Osteoblast (primary cell): ENCODE results near the gene HEATR5A. TPM values are rescaled to one million over a fixed set of nuclear protein-coding genes. Genes with fewer than 3 reads are reported as not detected.
"Not testable (repeated sequence)": the region's sequence is repeated elsewhere in the genome, so short reads cannot be mapped to it uniquely, and the experiment has no call there.

ENCODE experiments used
- DNase-seq: peaks from one replicate; pipeline ENCODE4 v3.0.0; 2011; ENCODE audit warnings: low spot score, mixed read lengths; ENCODE audit not compliant: insufficient read length; ENCODE audit errors: missing footprints
- H2AFZ ChIP-seq: 2 replicates; pipeline ENCODE4 v1.6.0; 2011; ENCODE audit warnings: mild to moderate bottlenecking, low read length
- H3K27ac ChIP-seq: 2 replicates; pipeline ENCODE4 v1.5.1; 2011; ENCODE audit warnings: mild to moderate bottlenecking, low read depth, low read length, moderate library complexity
- H3K27me3 ChIP-seq: 2 replicates; pipeline ENCODE4 v1.6.0; 2012; ENCODE audit warnings: mild to moderate bottlenecking, control low read depth, inconsistent platforms, low read length, moderate library complexity; ENCODE audit not compliant: insufficient read depth
- H3K36me3 ChIP-seq: 2 replicates; pipeline ENCODE4 v1.5.1; 2011; ENCODE audit warnings: mild to moderate bottlenecking, low read length, control low read depth, moderate library complexity; ENCODE audit not compliant: insufficient read depth
- H3K4me1 ChIP-seq: 2 replicates; pipeline ENCODE4 v1.5.1; 2011; ENCODE audit warnings: mild to moderate bottlenecking, low read length, control low read depth, moderate library complexity; ENCODE audit not compliant: insufficient read depth
- H3K4me2 ChIP-seq: 2 replicates; pipeline ENCODE4 v1.6.0; 2011; ENCODE audit warnings: mild to moderate bottlenecking, low read length; ENCODE audit not compliant: insufficient read depth
- H3K4me3 ChIP-seq: fragments of 200-600 bp; sonication (generic); 3 replicates; pipeline ENCODE4 v1.5.1; 2012; ENCODE audit warnings: mild to moderate bottlenecking, low read length, inconsistent platforms; ENCODE audit not compliant: insufficient read depth
- H3K79me2 ChIP-seq: 2 replicates; pipeline ENCODE4 v1.6.0; 2012; ENCODE audit warnings: mild to moderate bottlenecking, low read length, control low read depth, inconsistent platforms; ENCODE audit not compliant: insufficient read depth
- H3K9me3 ChIP-seq: 2 replicates; pipeline ENCODE4 v1.5.1; 2011; ENCODE audit warnings: low read depth, low read length, control low read depth
- H4K20me1 ChIP-seq: 2 replicates; pipeline ENCODE4 v1.6.0; 2012; ENCODE audit warnings: mild to moderate bottlenecking, low read length, control low read depth; ENCODE audit not compliant: insufficient read depth
- total RNA-seq: library from RNA; depleted of rRNA; stranded (reverse); fragments of >200 nt; gene quantifications from 2 replicates; pipeline ENCODE4 v1.2.3, GENCODE V29; 2012
- TF ChIP-seq, protein P1 (sequence below): IDR thresholded peaks from 2 replicates; pipeline ENCODE4 v1.5.1; 2011; ENCODE audit warnings: mild to moderate bottlenecking, low read depth, low read length, moderate library complexity; ENCODE audit errors: extremely low read depth

HEATR5A gene
- total RNA-seq, 1 donor = 46.0 TPM

DNA sequence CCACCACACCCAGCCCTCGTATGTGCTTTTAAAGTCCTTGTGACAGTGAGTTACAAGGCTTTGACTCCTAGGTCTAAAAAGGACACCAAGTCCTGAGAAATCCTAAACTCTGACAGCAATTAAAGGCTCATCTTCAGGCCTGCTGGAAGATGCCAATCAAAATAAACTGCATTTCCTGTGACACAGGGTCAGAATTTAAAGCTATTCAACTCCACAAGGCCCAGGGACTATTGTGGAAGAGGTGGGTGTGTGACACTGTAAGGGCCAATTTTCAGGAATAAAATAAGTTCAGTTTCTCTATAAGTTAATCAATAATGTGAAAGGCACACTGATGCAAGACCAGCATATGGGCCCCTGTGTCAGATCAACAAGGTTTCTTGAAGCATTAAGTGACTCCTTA, 143.3 kb downstream of the HEATR5A start:
- Histone ChIP-seq H3K27me3 (no peaks in the 10 kb centered on the region), H3K79me2 (no peaks in the 10 kb centered on the region), H3K4me1 (peaks cover 3% of the 10 kb centered on the region), H3K27ac (no peak overlapping the region), H3K4me3 (no peak overlapping the region), H3K9me3 (no peaks in the 10 kb centered on the region), H4K20me1 (no peaks in the 10 kb centered on the region), H3K4me2 (no peak overlapping the region), H2AFZ (no peak overlapping the region), H3K36me3 (no peaks in the 10 kb centered on the region)
- no peak for DNase-seq
- TF ChIP-seq, protein P1, sequence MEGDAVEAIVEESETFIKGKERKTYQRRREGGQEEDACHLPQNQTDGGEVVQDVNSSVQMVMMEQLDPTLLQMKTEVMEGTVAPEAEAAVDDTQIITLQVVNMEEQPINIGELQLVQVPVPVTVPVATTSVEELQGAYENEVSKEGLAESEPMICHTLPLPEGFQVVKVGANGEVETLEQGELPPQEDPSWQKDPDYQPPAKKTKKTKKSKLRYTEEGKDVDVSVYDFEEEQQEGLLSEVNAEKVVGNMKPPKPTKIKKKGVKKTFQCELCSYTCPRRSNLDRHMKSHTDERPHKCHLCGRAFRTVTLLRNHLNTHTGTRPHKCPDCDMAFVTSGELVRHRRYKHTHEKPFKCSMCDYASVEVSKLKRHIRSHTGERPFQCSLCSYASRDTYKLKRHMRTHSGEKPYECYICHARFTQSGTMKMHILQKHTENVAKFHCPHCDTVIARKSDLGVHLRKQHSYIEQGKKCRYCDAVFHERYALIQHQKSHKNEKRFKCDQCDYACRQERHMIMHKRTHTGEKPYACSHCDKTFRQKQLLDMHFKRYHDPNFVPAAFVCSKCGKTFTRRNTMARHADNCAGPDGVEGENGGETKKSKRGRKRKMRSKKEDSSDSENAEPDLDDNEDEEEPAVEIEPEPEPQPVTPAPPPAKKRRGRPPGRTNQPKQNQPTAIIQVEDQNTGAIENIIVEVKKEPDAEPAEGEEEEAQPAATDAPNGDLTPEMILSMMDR = no peak

- not testable (repeated sequence) for H4K20me1 ChIP-seq, H3K79me2 ChIP-seq, H3K27me3 ChIP-seq, H2AFZ ChIP-seq, H3K4me3 ChIP-seq, H3K36me3 ChIP-seq, H3K27ac ChIP-seq, H3K9me3 ChIP-seq, H3K4me1 ChIP-seq, DNase-seq, H3K4me2 ChIP-seq
Observed at GRCh38 chr14:31276417-31276816, 143.9 kb downstream of the HEATR5A start.

DNA sequence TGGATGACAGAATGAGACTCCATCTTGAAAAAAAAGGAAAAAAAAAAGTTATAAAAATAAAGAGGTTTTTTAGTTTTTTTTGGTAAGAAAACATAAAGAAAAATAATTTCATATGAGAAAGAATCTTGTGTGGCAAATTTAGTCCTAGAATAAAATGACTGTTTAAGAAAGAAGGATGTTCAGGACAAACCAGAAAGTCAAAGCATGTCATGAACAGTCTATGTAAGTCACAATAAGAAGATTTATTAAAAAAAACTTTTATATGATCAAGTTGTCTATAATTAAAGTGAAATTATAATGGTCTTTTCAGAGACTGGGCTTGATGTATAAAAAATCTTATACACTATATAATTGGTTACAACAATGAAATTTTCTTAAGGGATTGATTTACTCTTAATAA, 144.6 kb downstream of the HEATR5A start:
- no peaks in the 10 kb centered on the region for H3K27me3 ChIP-seq
- TF ChIP-seq, protein P1 = no peak
- DNase-seq = no peak

DNA sequence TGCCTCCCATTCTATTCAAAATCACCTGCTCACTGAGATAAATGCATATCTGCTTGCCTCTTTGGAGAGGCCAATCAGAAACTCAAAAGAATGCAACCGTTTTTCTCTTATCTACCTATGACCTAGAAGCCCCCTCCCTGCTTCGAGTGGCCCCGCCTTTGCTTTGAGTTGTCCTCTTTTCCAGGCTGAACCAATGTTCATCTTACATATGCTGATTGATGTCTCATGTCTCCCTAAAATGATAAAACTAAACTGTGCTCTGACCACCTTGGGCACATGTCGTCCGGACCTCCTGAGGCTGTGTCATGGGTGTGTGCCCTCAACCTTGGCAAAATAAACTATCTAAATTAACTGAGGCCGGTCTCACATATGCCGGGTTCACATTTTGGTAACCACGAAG, 148.7 kb downstream of the HEATR5A start:
- Histone ChIP-seq H3K9me3 (no peaks in the 10 kb centered on the region), H3K4me2 (no peak overlapping the region), H3K27me3 (no peaks in the 10 kb centered on the region), H2AFZ (no peak overlapping the region), H3K79me2 (no peaks in the 10 kb centered on the region), H3K36me3 (no peaks in the 10 kb centered on the region), H3K27ac (no peak overlapping the region), H3K4me3 (no peak overlapping the region), H3K4me1 (peaks cover 7% of the 10 kb centered on the region), H4K20me1 (no peaks in the 10 kb centered on the region)
- TF ChIP-seq, protein P1 = no peak
- no peak for DNase-seq

More for the DNA sequence above, 144.6 kb downstream of the HEATR5A start:
- Histone ChIP-seq H3K27ac (no peak overlapping the region), H3K4me1 (peaks cover 3% of the 10 kb centered on the region), H2AFZ (no peak overlapping the region), H3K9me3 (no peaks in the 10 kb centered on the region), H3K4me3 (no peak overlapping the region), H3K79me2 (no peaks in the 10 kb centered on the region), H3K4me2 (no peak overlapping the region), H3K36me3 (no peaks in the 10 kb centered on the region), H4K20me1 (no peaks in the 10 kb centered on the region)
